Erythroblast (primary cell): Measurements from ENCODE around the gene SNRNP35.

Source experiments
- GATA1 ChIP-seq: IDR thresholded peaks from 2 replicates; pipeline ENCODE4 v1.6.1; 2011; ENCODE audit warnings: low read depth, mild to moderate bottlenecking, control low read depth, low read length, moderate library complexity
- POLR2A ChIP-seq: IDR thresholded peaks from 2 replicates; pipeline ENCODE4 v1.6.1; 2011; ENCODE audit warnings: mild to moderate bottlenecking, low read length

DNA sequence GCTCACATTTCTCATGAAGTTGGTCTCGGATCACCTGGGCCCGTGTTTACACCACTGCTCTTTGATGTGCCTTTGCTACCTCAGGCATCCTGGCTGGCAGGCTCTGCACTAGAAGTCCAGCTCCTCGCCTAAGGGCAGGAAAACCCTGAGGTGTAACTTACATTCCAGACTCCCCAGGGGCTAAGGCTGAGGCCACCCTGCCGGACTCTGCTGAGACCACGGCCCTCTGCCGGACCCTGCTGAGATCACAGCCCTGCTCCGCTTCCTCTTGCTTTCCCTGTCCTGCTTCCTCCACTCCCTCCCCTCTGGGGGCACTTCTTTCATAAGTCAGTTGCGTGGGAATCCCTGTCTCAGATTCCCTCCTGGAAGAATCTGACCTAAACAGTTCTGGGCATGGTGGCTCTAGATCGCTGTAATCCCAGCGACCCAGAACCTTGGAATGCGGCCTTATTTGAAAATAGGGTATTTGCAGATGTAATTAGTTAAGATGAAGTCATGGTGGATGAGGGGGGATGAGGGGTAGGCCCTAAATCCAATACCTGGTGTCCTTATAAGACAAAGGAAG lies 58.4 kb downstream of the SNRNP35 start:
- no peak for TF ChIP-seq POLR2A
- TF ChIP-seq GATA1: no peak
